ENCODE results near the gene ZNF124. TPM values are rescaled to one million over a fixed set of nuclear protein-coding genes. Genes with fewer than 3 reads are reported as not detected.

The ZNF124 gene
- total RNA-seq, 1 experiment from 2014 or later, result 18.8 TPM

DNA sequence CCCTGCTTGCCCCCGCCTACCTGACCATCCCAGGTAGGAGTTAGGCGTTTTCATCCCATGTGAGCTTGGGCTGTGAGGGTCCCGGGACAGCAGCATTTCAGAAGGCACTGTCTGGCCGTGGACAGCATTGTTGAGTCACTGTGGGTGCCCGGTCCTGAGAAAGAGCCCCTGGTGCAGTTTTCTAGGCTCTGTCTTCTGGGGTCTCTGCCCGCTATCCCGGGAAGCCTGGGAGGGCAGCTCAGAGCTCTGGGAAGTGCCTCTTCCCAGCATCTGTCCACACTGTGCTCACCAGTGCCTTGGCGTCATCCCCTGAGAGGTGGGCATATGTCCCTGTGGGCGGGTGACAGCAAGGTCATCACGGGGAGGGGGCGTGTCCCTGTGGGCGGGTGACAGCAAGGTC lies 56.3 kb downstream of the ZNF124 start:
- TF ChIP-seq, protein P1, sequence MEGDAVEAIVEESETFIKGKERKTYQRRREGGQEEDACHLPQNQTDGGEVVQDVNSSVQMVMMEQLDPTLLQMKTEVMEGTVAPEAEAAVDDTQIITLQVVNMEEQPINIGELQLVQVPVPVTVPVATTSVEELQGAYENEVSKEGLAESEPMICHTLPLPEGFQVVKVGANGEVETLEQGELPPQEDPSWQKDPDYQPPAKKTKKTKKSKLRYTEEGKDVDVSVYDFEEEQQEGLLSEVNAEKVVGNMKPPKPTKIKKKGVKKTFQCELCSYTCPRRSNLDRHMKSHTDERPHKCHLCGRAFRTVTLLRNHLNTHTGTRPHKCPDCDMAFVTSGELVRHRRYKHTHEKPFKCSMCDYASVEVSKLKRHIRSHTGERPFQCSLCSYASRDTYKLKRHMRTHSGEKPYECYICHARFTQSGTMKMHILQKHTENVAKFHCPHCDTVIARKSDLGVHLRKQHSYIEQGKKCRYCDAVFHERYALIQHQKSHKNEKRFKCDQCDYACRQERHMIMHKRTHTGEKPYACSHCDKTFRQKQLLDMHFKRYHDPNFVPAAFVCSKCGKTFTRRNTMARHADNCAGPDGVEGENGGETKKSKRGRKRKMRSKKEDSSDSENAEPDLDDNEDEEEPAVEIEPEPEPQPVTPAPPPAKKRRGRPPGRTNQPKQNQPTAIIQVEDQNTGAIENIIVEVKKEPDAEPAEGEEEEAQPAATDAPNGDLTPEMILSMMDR (IDR thresholded peaks at IDR 0.05; ENCODE audit: unreplicated experiment), result no peak
- H3K9me3 Mint-ChIP-seq (ENCODE audit: unreplicated experiment), result peaks cover 6% of the 10 kb centered on the region
- no peaks in the 10 kb centered on the region for H3K27me3 Mint-ChIP-seq (ENCODE audit: insufficient read depth, unreplicated experiment)
- CTCF ChIA-PET, result interaction anchor here (0.6 kb wide), 1 partner anchor 9 kb away, joined by 3 read pairs; no protein-coding TSS in a partner anchor
- H3K27ac Mint-ChIP-seq (ENCODE audit: low read depth, unreplicated experiment), result no peak overlapping the region
- POLR2A ChIA-PET, result no interaction called here
- no peaks in the 10 kb centered on the region for H3K36me3 Mint-ChIP-seq (ENCODE audit: insufficient read depth, unreplicated experiment)
- no peak overlapping the region for H3K4me3 Mint-ChIP-seq (ENCODE audit: unreplicated experiment)
- no TSS peak for BruUV-seq (replicated peaks)
- no peak for DNase-seq (ENCODE audit: unreplicated experiment)
- peaks cover 12% of the 10 kb centered on the region for H3K4me1 Mint-ChIP-seq (ENCODE audit: insufficient read depth, unreplicated experiment)
- intact Hi-C loops (cut with micrococcal nuclease), result no loop called here

DNA sequence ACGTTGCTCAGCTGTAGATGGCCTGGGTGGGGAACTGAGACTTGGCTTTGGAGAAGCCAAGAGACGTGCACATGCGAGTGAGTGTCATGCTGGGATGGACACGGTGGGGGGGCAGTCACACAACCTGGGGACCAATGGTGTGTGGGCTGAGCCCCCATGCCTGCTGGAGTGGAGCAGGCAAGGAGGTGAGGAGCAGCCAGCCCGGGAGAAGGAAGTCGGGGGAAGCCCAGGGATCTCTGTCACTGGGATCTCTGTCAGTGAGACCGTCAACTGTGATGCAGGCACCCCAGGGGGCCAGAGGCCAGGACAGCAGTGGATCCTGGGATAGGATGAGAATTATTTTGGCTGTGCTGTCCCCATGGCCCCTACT lies 56.7 kb downstream of the ZNF124 start:
- no TSS peak for BruUV-seq (replicated peaks)
- Mint-ChIP-seq H3K4me3 (ENCODE audit: unreplicated experiment) (no peak overlapping the region), H3K9me3 (ENCODE audit: unreplicated experiment) (peaks cover 6% of the 10 kb centered on the region), H3K4me1 (ENCODE audit: insufficient read depth, unreplicated experiment) (peaks cover 13% of the 10 kb centered on the region), H3K36me3 (ENCODE audit: insufficient read depth, unreplicated experiment) (no peaks in the 10 kb centered on the region), H3K27me3 (ENCODE audit: insufficient read depth, unreplicated experiment) (no peaks in the 10 kb centered on the region), H3K27ac (ENCODE audit: low read depth, unreplicated experiment) (no peak overlapping the region)
- no peak for DNase-seq (ENCODE audit: unreplicated experiment)
- intact Hi-C loops (cut with micrococcal nuclease), result no loop called here
- TF ChIP-seq, protein P1 (IDR thresholded peaks at IDR 0.05; ENCODE audit: unreplicated experiment), result no peak
- CTCF ChIA-PET, result interaction anchor here (0.6 kb wide), 1 partner anchor 8 kb away, joined by 3 read pairs; no protein-coding TSS in a partner anchor
- POLR2A ChIA-PET, result no interaction called here

DNA sequence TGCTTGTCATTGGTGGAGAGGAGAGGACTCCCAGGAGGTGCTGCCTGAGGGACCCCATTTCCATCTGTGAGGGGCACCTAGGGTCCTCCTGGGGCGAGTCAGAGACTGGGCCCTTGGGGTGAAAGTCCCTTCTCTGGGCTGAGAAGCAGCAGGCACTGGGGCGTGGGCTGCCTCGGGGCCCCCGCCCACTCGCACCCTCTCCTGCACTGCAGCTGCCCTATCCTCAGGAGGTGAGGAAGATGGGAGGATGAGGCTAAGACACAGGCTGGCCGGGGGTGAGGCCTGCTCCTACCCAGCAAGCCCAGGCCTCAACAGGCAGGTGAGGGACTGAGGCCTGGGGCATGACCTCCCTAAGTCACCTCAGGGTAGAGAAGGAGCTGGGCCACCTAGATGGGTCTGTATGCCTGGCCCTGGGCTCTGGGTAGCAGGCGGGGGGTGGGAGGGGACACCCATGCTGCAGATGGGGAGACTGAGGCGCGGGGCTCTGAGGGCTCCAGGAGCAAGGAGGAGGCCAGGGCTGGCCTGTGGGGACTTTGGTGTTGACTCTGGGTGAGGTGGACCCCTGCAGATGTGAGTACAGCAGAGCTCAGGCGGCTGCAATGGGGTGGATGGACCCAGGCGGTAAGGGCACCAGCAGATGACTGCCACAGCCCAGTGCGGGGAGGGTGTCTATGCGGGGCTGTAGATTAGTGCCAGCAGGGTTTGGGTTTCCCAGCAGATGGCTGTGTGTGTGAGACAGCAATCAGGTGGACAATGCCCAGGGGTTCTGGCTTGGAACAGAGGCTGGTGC lies 57.3 kb downstream of the ZNF124 start:
- no peaks in the 10 kb centered on the region for H3K36me3 Mint-ChIP-seq (ENCODE audit: insufficient read depth, unreplicated experiment)
- no peak for DNase-seq (ENCODE audit: unreplicated experiment)
- BruUV-seq (replicated peaks), result no TSS peak
- H3K27me3 Mint-ChIP-seq (ENCODE audit: insufficient read depth, unreplicated experiment), result no peaks in the 10 kb centered on the region
- H3K27ac Mint-ChIP-seq (ENCODE audit: low read depth, unreplicated experiment), result no peak overlapping the region
- TF ChIP-seq, protein P1 (IDR thresholded peaks at IDR 0.05; ENCODE audit: unreplicated experiment), result no peak
- ChIA-PET CTCF (interaction anchor here (0.6 kb wide), 1 partner anchor 8 kb away, joined by 3 read pairs; no protein-coding TSS in a partner anchor), POLR2A (no interaction called here)
- intact Hi-C loops (cut with micrococcal nuclease), result no loop called here
- H3K4me1 Mint-ChIP-seq (ENCODE audit: insufficient read depth, unreplicated experiment), result peaks cover 13% of the 10 kb centered on the region
- no peak overlapping the region for H3K4me3 Mint-ChIP-seq (ENCODE audit: unreplicated experiment)
- peaks cover 5% of the 10 kb centered on the region for H3K9me3 Mint-ChIP-seq (ENCODE audit: unreplicated experiment)

DNA sequence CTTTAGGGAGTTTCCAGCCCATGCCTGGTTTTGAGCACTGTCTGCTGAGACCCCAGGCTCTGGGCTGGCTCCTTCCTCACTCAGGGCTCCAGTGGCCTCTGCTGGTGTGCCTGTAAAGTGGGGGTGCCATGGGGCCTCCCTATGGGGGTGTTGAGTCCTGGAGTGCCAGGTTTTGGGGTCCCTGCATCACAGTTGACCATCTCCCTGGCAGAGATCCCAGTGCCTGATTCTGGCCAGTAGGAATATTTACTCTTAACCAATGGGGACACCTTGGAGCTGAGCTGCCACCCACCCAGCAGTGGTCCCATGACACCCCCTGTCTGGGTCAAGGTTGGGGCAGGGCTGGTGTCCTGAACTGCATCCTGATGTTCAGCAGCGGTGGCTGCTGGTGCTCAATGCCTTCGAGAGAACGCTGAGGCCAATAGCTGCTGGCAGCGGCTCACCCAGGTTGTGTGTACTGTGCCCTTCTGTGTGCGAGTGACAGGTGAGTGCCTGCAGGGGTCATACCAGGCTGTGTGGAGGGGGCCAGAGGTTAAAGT lies 58.0 kb downstream of the ZNF124 start:
- Mint-ChIP-seq H3K27me3 (ENCODE audit: insufficient read depth, unreplicated experiment) (no peaks in the 10 kb centered on the region), H3K4me1 (ENCODE audit: insufficient read depth, unreplicated experiment) (peaks cover 13% of the 10 kb centered on the region), H3K9me3 (ENCODE audit: unreplicated experiment) (peaks cover under 1% of the 10 kb centered on the region), H3K27ac (ENCODE audit: low read depth, unreplicated experiment) (no peak overlapping the region), H3K4me3 (ENCODE audit: unreplicated experiment) (no peak overlapping the region), H3K36me3 (ENCODE audit: insufficient read depth, unreplicated experiment) (no peaks in the 10 kb centered on the region)
- intact Hi-C loops (cut with micrococcal nuclease), result no loop called here
- ChIA-PET POLR2A (no interaction called here), CTCF (no interaction called here)
- TF ChIP-seq, protein P1 (IDR thresholded peaks at IDR 0.05; ENCODE audit: unreplicated experiment), result no peak
- no TSS peak for BruUV-seq (replicated peaks)
- DNase-seq (ENCODE audit: unreplicated experiment), result no peak
